B cell (primary cell): Measurements from ENCODE around the gene SMAP2. TPM values are rescaled to one million over a fixed set of nuclear protein-coding genes. Genes with fewer than 3 reads are reported as not detected.

Experiments
- ATAC-seq: fragments of 200-7000 bp; cut with Tn5 transposase; one replicate; pipeline ENCODE4 v1.10.0; 2021; ENCODE audit warnings: low read depth, mild to moderate bottlenecking, moderate number of reproducible peaks, moderate library complexity
- CTCF ChIA-PET: fragments of 350-600 bp; sonication (Branson Sonifier 250); formaldehyde crosslinking; loops from one replicate; lab custom pipeline; 2021; ENCODE audit warnings: antibody characterized with exemption, inconsistent platforms; lab: Charles Lee
- POLR2A ChIA-PET: fragments of 350-600 bp; sonication (Branson Sonifier 250); formaldehyde crosslinking; loops from one replicate; lab custom pipeline; 2021; ENCODE audit warnings: antibody characterized with exemption; lab: Charles Lee
- DNase-seq: peaks from one replicate; pipeline ENCODE4 v3.0.0; 2013
- H2AFZ ChIP-seq: 2 replicates; pipeline ENCODE4 v1.6.1; 2012; ENCODE audit warnings: mild to moderate bottlenecking, low read depth, low read length; ENCODE audit not compliant: insufficient read depth, poor library complexity, severe bottlenecking
- H3K27ac ChIP-seq, 2 donors: 1 replicate in 1 of 2; 2 replicates in 1 of 2; pipeline ENCODE4 v1.5.1; 2012 to 2013; ENCODE audit warnings: low read length in 2 of 2, mild to moderate bottlenecking in 2 of 2, moderate library complexity in 1 of 2
- H3K27me3 ChIP-seq, 4 experiments: fragments of 200-600 bp in 1 of 4; sonication (generic) in 1 of 4; replicated peaks in 1 of 4; 1 replicate in 2 of 4; 2 replicates in 2 of 4; pipeline versions ENCODE4 v1.6.1 to v1.7.0; 2013 to 2016; ENCODE audit warnings: low read length in 3 of 4, mild to moderate bottlenecking in 2 of 4, mixed read lengths in 1 of 4, moderate library complexity in 1 of 4; ENCODE audit not compliant: insufficient read depth in 4 of 4, control insufficient read depth in 3 of 4; ENCODE audit errors: control extremely low read depth in 1 of 4
- H3K36me3 ChIP-seq, 2 experiments: replicated peaks in 1 of 2; 1 replicate in 1 of 2; 2 replicates in 1 of 2; pipeline versions ENCODE4 v1.6.1 to v1.7.1; 2013; ENCODE audit warnings: low read length in 1 of 2; ENCODE audit not compliant: insufficient read depth in 2 of 2, control insufficient read depth in 1 of 2; ENCODE audit errors: control extremely low read depth in 1 of 2, extremely low read depth in 1 of 2
- H3K4me1 ChIP-seq, 2 donors: fragments of 200-600 bp in 1 of 2; sonication (generic) in 1 of 2; 1 replicate in 1 of 2; 2 replicates in 1 of 2; pipeline versions ENCODE4 v1.5.1 to v1.6.1; 2013 to 2017; ENCODE audit warnings: low read length in 2 of 2; ENCODE audit not compliant: control insufficient read depth in 2 of 2, insufficient read depth in 2 of 2
- H3K4me2 ChIP-seq: replicated peaks from 2 replicates; pipeline ENCODE3; 2012; ENCODE audit warnings: mild to moderate bottlenecking, low read depth, low read length; ENCODE audit not compliant: poor library complexity, severe bottlenecking
- H3K4me3 ChIP-seq, 5 experiments: fragments of 200-600 bp in 1 of 5; sonication (generic) in 1 of 5; 1 replicate in 3 of 5; 2 replicates in 2 of 5; pipeline versions ENCODE4 v1.5.1 to v1.7.0; 2011 to 2016; ENCODE audit warnings: low read length in 4 of 5, mild to moderate bottlenecking in 4 of 5, low read depth in 2 of 5, control low read depth in 1 of 5, moderate library complexity in 1 of 5; ENCODE audit not compliant: insufficient read depth in 1 of 5; ENCODE audit errors: control extremely low read depth in 1 of 5, extremely low read depth in 1 of 5
- H3K79me2 ChIP-seq: fragments of 200-600 bp; sonication (generic); one replicate; pipeline ENCODE4 v1.6.0; 2016; ENCODE audit warnings: low read length; ENCODE audit not compliant: control insufficient read depth, insufficient read depth
- H3K9ac ChIP-seq: fragments of 200-600 bp; sonication (generic); 2 replicates; pipeline ENCODE4 v1.6.1; 2017; ENCODE audit warnings: mild to moderate bottlenecking, low read length, moderate library complexity
- H3K9me3 ChIP-seq, 3 donors: one replicate each; pipeline versions ENCODE4 v1.6.1 to v1.7.1; 2013; ENCODE audit warnings: low read length in 2 of 3; ENCODE audit not compliant: control insufficient read depth in 2 of 3, insufficient read depth in 1 of 3; ENCODE audit errors: control extremely low read depth in 1 of 3
- H4K20me1 ChIP-seq: 2 replicates; pipeline ENCODE4 v1.6.0; 2012; ENCODE audit warnings: mild to moderate bottlenecking, low read length; ENCODE audit not compliant: insufficient read depth, control insufficient read depth, poor library complexity, severe bottlenecking
- H3K27ac Mint-ChIP-seq: one replicate; pipeline ENCODE4 v1.8.0; 2021; ENCODE audit warnings: mixed read lengths
- H3K27me3 Mint-ChIP-seq: one replicate; pipeline ENCODE4 v1.8.0; 2021; ENCODE audit warnings: mixed read lengths
- H3K4me1 Mint-ChIP-seq: one replicate; pipeline ENCODE4 v1.8.0; 2021; ENCODE audit warnings: mixed read lengths
- H3K4me3 Mint-ChIP-seq: one replicate; pipeline ENCODE4 v1.8.0; 2021; ENCODE audit warnings: mixed read lengths
- H3K9me3 Mint-ChIP-seq: one replicate; pipeline ENCODE4 v1.8.0; 2022; ENCODE audit warnings: mixed read lengths; ENCODE audit not compliant: insufficient read depth
- CTCF ChIP-seq: fragments of 200-600 bp; IDR thresholded peaks from one replicate; pipeline ENCODE4 v1.8.0; 2022; ENCODE audit warnings: antibody characterized with exemption, mild to moderate bottlenecking
- EZH2 ChIP-seq: IDR thresholded peaks from 2 replicates; pipeline ENCODE4 v1.6.1; 2012; ENCODE audit warnings: borderline replicate concordance, low read depth, mild to moderate bottlenecking, moderate library complexity, low read length; ENCODE audit not compliant: insufficient read depth, poor library complexity, severe bottlenecking
- WGBS: methylation state at CpG from one replicate; pipeline ENCODE4 v1.1.5; 2013; ENCODE audit warnings: missing lambda C conversion rate; ENCODE audit not compliant: insufficient coverage; 5-methylcytosine and 5-hydroxymethylcytosine counted together
- intact Hi-C: fragments of 100-400 bp; cut with micrococcal nuclease; formaldehyde crosslinking; loops from one replicate; pipeline ENCODE4 v1.10.0; 2022
- polyA plus RNA-seq: library from polyadenylated mRNA; depleted of rRNA; stranded (reverse); fragments of >200 nt; gene quantifications from 2 replicates; pipeline ENCODE4 v1.2.3, GENCODE V29; 2012
- total RNA-seq, 2 donors: library from RNA; stranded (reverse); fragments of 120-200 nt in 1 of 2; gene quantifications; 1 replicate in 1 of 2; 2 replicates in 1 of 2; pipeline versions ENCODE4 v1.2.3 to v1.2.4, GENCODE V29; 2013 to 2022

SMAP2 gene
- total and polyA plus RNA-seq, 2 donors (not counting 1 experiment from before 2014, with no cell fraction given): 275 to 305 TPM

DNA sequence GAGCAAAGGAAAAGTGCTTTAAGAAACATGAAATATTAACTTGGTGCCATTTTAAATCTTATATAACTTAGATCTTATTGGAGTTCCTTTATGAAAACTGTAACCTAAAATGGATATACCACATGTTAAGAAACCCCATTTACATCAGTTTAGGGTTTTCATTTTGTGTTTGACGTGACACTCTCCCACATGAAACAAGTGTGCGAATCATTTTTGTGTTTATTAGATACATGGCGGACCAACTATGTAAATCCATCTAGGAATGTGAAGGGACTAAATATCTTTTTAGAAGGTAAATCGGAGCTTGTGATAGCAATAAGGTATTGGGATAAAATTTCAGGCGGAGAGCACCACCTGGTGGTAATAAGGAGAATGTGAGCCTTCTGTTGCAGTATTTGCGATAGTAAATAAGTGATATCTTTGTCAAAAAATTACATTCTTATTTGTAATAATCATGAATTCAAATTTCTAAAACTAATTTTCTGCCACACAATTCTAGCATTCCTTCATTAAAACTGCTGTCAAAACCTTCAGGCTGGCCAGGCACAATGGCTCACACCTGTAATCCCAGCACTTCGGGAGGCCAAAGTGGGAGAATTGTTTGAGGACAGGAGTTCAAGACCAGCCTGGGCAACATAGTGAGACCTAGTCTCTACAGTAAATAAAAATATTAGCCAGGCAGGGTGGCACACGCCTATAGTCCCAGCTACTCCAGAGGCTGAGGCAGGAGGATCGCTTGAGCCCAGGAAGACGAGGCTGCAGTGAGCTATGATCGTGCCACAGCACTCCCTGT lies 31.3 kb downstream of the SMAP2 start:
- DNase-seq (peak; percentile 84), ATAC-seq (peak; percentile 36)
- ChIA-PET POLR2A (interaction anchor here (0.7 to 3.2 kb wide), 7 partner anchors 9 to 252 kb away, joined by 3 to 16 read pairs (median 4); no protein-coding TSS in a partner anchor), CTCF (interaction anchor here (0.6 to 11.7 kb wide), 35 partner anchors 8 to 330 kb away, joined by 3 to 304 read pairs (median 5); partner anchors contain the start of genes COL9A2, RLF and SMAP2)
- no peaks in the 10 kb centered on the region for H3K9me3 ChIP-seq
- peak overlapping the region in 1 of 5 experiments; percentile 4 for H3K4me3 ChIP-seq
- H3K9me3 Mint-ChIP-seq: no peaks in the 10 kb centered on the region
- peak overlapping the region; percentile 61 for H3K4me3 Mint-ChIP-seq
- H3K27me3 ChIP-seq: no peaks in the 10 kb centered on the region
- H3K36me3 ChIP-seq: peaks cover 15 to 53% of the 10 kb centered on the region in 2 experiments
- intact Hi-C loops: loop anchor here (1.0 to 10.0 kb wide), 7 partner anchors 30 to 326 kb away; partner anchors contain the start of genes COL9A2 and ZMPSTE24
- 100% methylated on average over 3 of the region's 11 CpGs for WGBS
- H3K27ac ChIP-seq: peak overlapping the region; percentile 76 to 100
- peak overlapping the region; percentile 44 for H2AFZ ChIP-seq
- peak overlapping the region; percentile 92 for H3K27ac Mint-ChIP-seq
- peaks cover 41% of the 10 kb centered on the region for H4K20me1 ChIP-seq
- peak overlapping the region; percentile 19 for H3K9ac ChIP-seq
- H3K79me2 ChIP-seq: peaks cover 98% of the 10 kb centered on the region
- peaks cover 54 to 58% of the 10 kb centered on the region in 2 donors for H3K4me1 ChIP-seq
- peak overlapping the region; percentile 68 for H3K4me2 ChIP-seq
- TF ChIP-seq CTCF (peak; percentile 88), EZH2 (no peak)
- H3K27me3 Mint-ChIP-seq: no peaks in the 10 kb centered on the region
- H3K4me1 Mint-ChIP-seq: peaks cover 62% of the 10 kb centered on the region
